H1 (cell line): ENCODE measurements around the gene OGG1. TPM values are rescaled to one million over a fixed set of nuclear protein-coding genes. Genes with fewer than 3 reads are reported as not detected.

Source experiments
- CTCF ChIA-PET: fragments of 300-600 bp; sonication (Branson Sonifier 250); formaldehyde crosslinking; loops from one replicate; lab custom pipeline; 2021; ENCODE audit not compliant: partially characterized antibody; lab: Charles Lee
- POLR2A ChIA-PET: fragments of 300-600 bp; sonication (Branson Sonifier 250); formaldehyde crosslinking; loops from one replicate; lab custom pipeline; 2021; ENCODE audit warnings: inconsistent platforms; ENCODE audit not compliant: partially characterized antibody; lab: Charles Lee
- DNase-seq, 2 experiments: peaks; one replicate each; pipeline versions ENCODE4 v3.0.0 to v3.0.0-alpha.2; 2010 to 2022; ENCODE audit warnings: low spot score in 2 of 2, low read depth in 1 of 2, mixed read lengths in 1 of 2
- FAIRE-seq: peaks from 2 replicates; lab custom pipeline; 2011; peaks lifted over from hg19 to GRCh38; lab: Jason Lieb, UNC
- H2AFZ ChIP-seq: 2 replicates; pipeline ENCODE4 v1.8.1; 2012; ENCODE audit warnings: low read length, inconsistent platforms
- H2AK5ac ChIP-seq: 2 replicates; pipeline ENCODE4 v1.6.1; 2013; ENCODE audit warnings: low read depth, low read length
- H2BK120ac ChIP-seq: replicated peaks from 2 replicates; pipeline ENCODE3; 2013; ENCODE audit warnings: low read depth, low read length, inconsistent platforms
- H2BK12ac ChIP-seq: 2 replicates; pipeline ENCODE4 v1.6.1; 2013; ENCODE audit warnings: low read depth, low read length
- H2BK15ac ChIP-seq: 2 replicates; pipeline ENCODE4 v1.6.1; 2013; ENCODE audit warnings: low read length
- H2BK20ac ChIP-seq: 2 replicates; pipeline ENCODE4 v1.6.1; 2013; ENCODE audit warnings: low read length
- H2BK5ac ChIP-seq: 2 replicates; pipeline ENCODE4 v1.6.1; 2013; ENCODE audit warnings: low read depth, low read length
- H3K14ac ChIP-seq: 2 replicates; pipeline ENCODE4 v1.6.1; 2013; ENCODE audit warnings: inconsistent platforms; ENCODE audit not compliant: insufficient read length
- H3K18ac ChIP-seq: 2 replicates; pipeline ENCODE4 v1.6.1; 2013; ENCODE audit warnings: low read length; ENCODE audit errors: extremely low read depth
- H3K23ac ChIP-seq: 2 replicates; pipeline ENCODE4 v1.6.1; 2013; ENCODE audit warnings: inconsistent platforms; ENCODE audit not compliant: insufficient read length
- H3K23me2 ChIP-seq: 2 replicates; pipeline ENCODE4 v1.6.1; 2013; ENCODE audit warnings: low read depth, low read length
- H3K27ac ChIP-seq: 2 replicates; pipeline ENCODE4 v1.6.1; 2011; ENCODE audit warnings: low read depth, low read length, inconsistent platforms
- H3K27me3 ChIP-seq, 4 experiments: replicated peaks in 1 of 4; 1 replicate in 1 of 4; 2 replicates in 3 of 4; pipeline versions ENCODE4 v1.6.1 to v1.8.1; 2011 to 2013; ENCODE audit warnings: low read length in 3 of 4, mild to moderate bottlenecking in 3 of 4, inconsistent platforms in 2 of 4, mixed read lengths in 2 of 4, moderate library complexity in 1 of 4; ENCODE audit not compliant: control insufficient read depth in 3 of 4, insufficient read depth in 3 of 4; ENCODE audit errors: extremely low read depth in 1 of 4
- H3K36me3 ChIP-seq, 4 experiments: 2 replicates each; pipeline versions ENCODE4 v1.6.1 to v1.8.1; 2011 to 2013; ENCODE audit warnings: mild to moderate bottlenecking in 4 of 4, low read length in 3 of 4, moderate library complexity in 2 of 4, control low read depth in 1 of 4, inconsistent platforms in 1 of 4; ENCODE audit not compliant: insufficient read depth in 4 of 4, control insufficient read depth in 2 of 4
- H3K4ac ChIP-seq: replicated peaks from 2 replicates; pipeline ENCODE3; 2013; ENCODE audit warnings: low read length, low read depth, mixed read lengths, inconsistent platforms; ENCODE audit not compliant: insufficient read length
- H3K4me1 ChIP-seq, 4 experiments: replicated peaks in 1 of 4; 1 replicate in 1 of 4; 2 replicates in 3 of 4; pipeline versions ENCODE4 v1.6.1 to v1.8.1; 2011 to 2013; ENCODE audit warnings: low read length in 3 of 4, inconsistent platforms in 2 of 4, mixed read lengths in 1 of 4; ENCODE audit not compliant: insufficient read depth in 4 of 4, control insufficient read depth in 3 of 4
- H3K4me2 ChIP-seq, 2 experiments: 2 replicates each; pipeline versions ENCODE4 v1.6.1 to v1.8.1; 2011 to 2013; ENCODE audit warnings: low read depth in 2 of 2, low read length in 2 of 2, control low read depth in 1 of 2, inconsistent platforms in 1 of 2, mild to moderate bottlenecking in 1 of 2; ENCODE audit not compliant: insufficient read depth in 1 of 2
- H3K4me3 ChIP-seq, 4 experiments: fragments of 200-600, 300-600 bp in 1 of 4; sonication (generic), shearing (Covaris generic), sonication (Bioruptor Twin) in 1 of 4; 2 replicates each; pipeline versions ENCODE4 v1.5.1 to v1.8.1; 2011 to 2016; ENCODE audit warnings: low read length in 4 of 4, low read depth in 3 of 4, control low read depth in 2 of 4, inconsistent platforms in 2 of 4, mild to moderate bottlenecking in 2 of 4, mixed read lengths in 1 of 4, moderate library complexity in 1 of 4; ENCODE audit not compliant: insufficient read depth in 2 of 4; ENCODE audit errors: extremely low read depth in 1 of 4
- H3K56ac ChIP-seq: replicated peaks from 2 replicates; pipeline ENCODE3; 2013; ENCODE audit warnings: low read depth, mild to moderate bottlenecking, mixed read lengths, low read length, inconsistent platforms; ENCODE audit not compliant: insufficient read length
- H3K79me1 ChIP-seq: 2 replicates; pipeline ENCODE4 v1.6.1; 2013; ENCODE audit warnings: low read depth, low read length, control low read depth
- H3K79me2 ChIP-seq, 2 experiments: 2 replicates each; pipeline versions ENCODE4 v1.6.1 to v1.8.1; 2012 to 2013; ENCODE audit warnings: low read length in 2 of 2, mild to moderate bottlenecking in 2 of 2, inconsistent platforms in 1 of 2; ENCODE audit not compliant: insufficient read depth in 2 of 2, control insufficient read depth in 1 of 2
- H3K9ac ChIP-seq, 4 experiments: replicated peaks in 1 of 4; 1 replicate in 1 of 4; 2 replicates in 3 of 4; pipeline versions ENCODE4 v1.6.1 to v1.8.1; 2011 to 2013; ENCODE audit warnings: low read depth in 3 of 4, low read length in 3 of 4, control low read depth in 2 of 4, mild to moderate bottlenecking in 2 of 4, moderate library complexity in 2 of 4, inconsistent platforms in 1 of 4; ENCODE audit errors: extremely low read depth in 1 of 4
- H3K9me3 ChIP-seq, 2 experiments: 2 replicates each; pipeline versions ENCODE4 v1.6.1 to v1.8.1; 2012 to 2013; ENCODE audit warnings: mild to moderate bottlenecking in 2 of 2, moderate library complexity in 2 of 2, control low read depth in 1 of 2, inconsistent platforms in 1 of 2, low read depth in 1 of 2, low read length in 1 of 2, mixed read lengths in 1 of 2; ENCODE audit not compliant: insufficient read depth in 2 of 2
- H4K20me1 ChIP-seq, 2 experiments: replicated peaks in 1 of 2; 2 replicates each; pipeline versions ENCODE3 to v1.8.1; 2011 to 2013; ENCODE audit warnings: inconsistent platforms in 2 of 2, low read length in 2 of 2, mild to moderate bottlenecking in 1 of 2; ENCODE audit not compliant: insufficient read depth in 2 of 2, control insufficient read depth in 1 of 2
- H4K5ac ChIP-seq: 2 replicates; pipeline ENCODE4 v1.6.1; 2013; ENCODE audit warnings: low read length, low read depth, mixed read lengths, inconsistent platforms; ENCODE audit not compliant: insufficient read length
- H4K8ac ChIP-seq: 2 replicates; pipeline ENCODE4 v1.8.0; 2013; ENCODE audit warnings: mild to moderate bottlenecking, moderate library complexity, low read length, inconsistent platforms; ENCODE audit not compliant: insufficient read depth; ENCODE audit errors: extremely low read depth
- H4K91ac ChIP-seq: replicated peaks from 2 replicates; pipeline ENCODE3; 2013; ENCODE audit warnings: low read length, mixed read lengths, inconsistent platforms; ENCODE audit not compliant: insufficient read length
- CREB1 ChIP-seq: IDR thresholded peaks from 2 replicates; pipeline ENCODE4 v1.6.1; 2012; ENCODE audit warnings: inconsistent platforms
- KDM4A ChIP-seq: IDR thresholded peaks from one replicate; pipeline ENCODE4 v1.7.1; 2012; ENCODE audit warnings: low read depth, mild to moderate bottlenecking, moderate library complexity, low read length, inconsistent platforms; ENCODE audit not compliant: severe bottlenecking
- MAX ChIP-seq: IDR thresholded peaks from 2 replicates; pipeline ENCODE4 v1.6.1; 2012; ENCODE audit warnings: inconsistent platforms
- PHF8 ChIP-seq: fragments of 200-600 bp; sonication (generic); conservative IDR thresholded peaks from 2 replicates; pipeline ENCODE4 v1.7.1; 2012; ENCODE audit warnings: low read depth, mild to moderate bottlenecking, inconsistent platforms, low read length, moderate library complexity
- RXRA ChIP-seq: IDR thresholded peaks from 2 replicates; pipeline ENCODE4 v1.6.1; 2011; ENCODE audit warnings: low read depth, mild to moderate bottlenecking, low read length, moderate library complexity; ENCODE audit not compliant: insufficient read depth
- TBP ChIP-seq: IDR thresholded peaks from 2 replicates; pipeline ENCODE4 v1.6.1; 2011; ENCODE audit warnings: low read depth, low read length, improper control_type of control experiment
- WGBS, 2 experiments: shearing (Covaris generic) in 1 of 2; methylation state at CpG; one replicate each; pipeline versions ENCODE4 v1.1.6 to v1.1.7; 2013 to 2015; ENCODE audit warnings: low lambda C conversion rate in 2 of 2, mixed read lengths in 2 of 2, inconsistent platforms in 1 of 2, low coverage in 1 of 2, missing lambda C conversion rate in 1 of 2; ENCODE audit not compliant: insufficient replicate concordance in 2 of 2, insufficient coverage in 1 of 2, insufficient read length in 1 of 2; ENCODE audit errors: extremely low coverage in 1 of 2, missing lambda C conversion rate in 1 of 2; 5-methylcytosine and 5-hydroxymethylcytosine counted together
- polyA plus RNA-seq, 7 experiments: library from polyadenylated mRNA; depleted of rRNA in 3 of 7; stranded (reverse) in 5 of 7; unstranded in 2 of 7; fragments of >200 nt in 5 of 7; fragments of 200-250 nt in 2 of 7; gene quantifications; 1 replicate in 5 of 7; 2 replicates in 1 of 7; 4 replicates in 1 of 7; pipeline versions ENCODE4 v1.2.1 to v1.2.3, GENCODE V29; 2011 to 2013; ENCODE audit warnings: missing spikeins in 2 of 7, mixed read lengths in 2 of 7
- total RNA-seq: library from RNA; stranded (reverse); fragmentation: NEBNext Ultra II Directional; extraction: Animal tissue kit (Norgen Biotek cat#: 25700); gene quantifications from 2 replicates; pipeline ENCODE4 v1.2.1, GENCODE V29; 2021

Gene OGG1
- total and polyA plus RNA-seq, 2 of the 8 experiments (the other 6 are each of a cell fraction or from before 2014, with no cell fraction given): 29.6 to 46.8 TPM

GRCh38 chr3:9727743-9728142 is 22.0 kb upstream of the OGG1 start:
- no peak overlapping the region for H2BK20ac ChIP-seq
- no peak overlapping the region; a peak in 1 of 4 replicates for H3K4me2 ChIP-seq
- 0 out of 2 replicates have a peak overlapping the region, but pooled peaks have one; percentile 9 for H2BK12ac ChIP-seq
- no peak overlapping the region for H2BK15ac ChIP-seq
- POLR2A ChIA-PET: interaction anchor here (1.1 to 8.4 kb wide), 7 partner anchors 9 to 331 kb away, joined by 3 to 60 read pairs (median 3); partner anchors contain the start of genes ARPC4, OGG1 and SETD5
- H3K23ac ChIP-seq: no peak overlapping the region
- no peak overlapping the region; the same call in 1 of the 2 replicates for H2AFZ ChIP-seq
- no peak for TF ChIP-seq TBP
- no peak for TF ChIP-seq MAX
- TF ChIP-seq KDM4A: no peak
- TF ChIP-seq CREB1: no peak
- TF ChIP-seq RXRA: no peak
- no peak for TF ChIP-seq PHF8
- no peak overlapping the region for H2BK5ac ChIP-seq
- H3K79me1 ChIP-seq: peaks cover 3% of the 10 kb centered on the region
- H3K18ac ChIP-seq: 0 out of 2 replicates have a peak overlapping the region, but pooled peaks have one; percentile 2
- DNase-seq (no peak), FAIRE-seq (no peak)
- no peak overlapping the region for H2BK120ac ChIP-seq
- H4K91ac ChIP-seq: no peak overlapping the region
- no peak overlapping the region for H3K56ac ChIP-seq
- no peak overlapping the region for H4K5ac ChIP-seq
- peaks cover 0 to 5% (median 3%) of the 10 kb centered on the region in 4 experiments; a peak in 6 of 7 replicates for H3K4me1 ChIP-seq
- H3K27me3 ChIP-seq: no peaks in the 10 kb centered on the region
- H3K23me2 ChIP-seq: peaks cover 10% of the 10 kb centered on the region
- H2AK5ac ChIP-seq: no peak overlapping the region
- H3K79me2 ChIP-seq: peaks cover 8 to 9% of the 10 kb centered on the region in 2 experiments
- H3K36me3 ChIP-seq: no peaks in the 10 kb centered on the region
- no peak overlapping the region for H3K9ac ChIP-seq
- peaks cover 2 to 4% of the 10 kb centered on the region in 2 experiments for H4K20me1 ChIP-seq
- 88% methylated on average over 2 of the region's 2 CpGs; no CpG with 5 or more reads in 1 of the 2 experiments for WGBS, 2 experiments
- H3K14ac ChIP-seq: no peak overlapping the region
- H3K4ac ChIP-seq: no peak overlapping the region
- H3K9me3 ChIP-seq: no peaks in the 10 kb centered on the region
- H3K4me3 ChIP-seq: no peak overlapping the region
- no peak overlapping the region for H4K8ac ChIP-seq
- CTCF ChIA-PET: interaction anchor here (0.8 to 8.6 kb wide), 45 partner anchors 10 to 243 kb away, joined by 3 to 109 read pairs (median 5); partner anchors contain the start of gene CPNE9
- H3K27ac ChIP-seq: 0 out of 2 replicates have a peak overlapping the region, but pooled peaks have one; percentile 38
